Psoas muscle (tissue), 8 donors: ENCODE results near the gene MC3R. TPM values are rescaled to one million over a fixed set of nuclear protein-coding genes. Genes with fewer than 3 reads are reported as not detected.
"Not testable (repeated sequence)": the region's sequence is repeated elsewhere in the genome, so short reads cannot be mapped to it uniquely, and the experiment has no call there.

ENCODE experiments used
- ATAC-seq, 4 donors: fragments of 200-7000 bp; cut with Tn5 transposase; one replicate each; pipeline ENCODE4 v1.9.1; 2020; ENCODE audit warnings: moderate library complexity in 3 of 4, mild to moderate bottlenecking in 2 of 4
- DNase-seq, 2 donors: peaks; one replicate each; pipeline ENCODE4 v3.0.0-alpha.2; 2020
- H3K27ac ChIP-seq: fragments of 200-600 bp; one replicate; pipeline ENCODE4 v1.8.0; 2022
- H3K27me3 ChIP-seq, 3 donors: fragments of 200-600 bp in 1 of 3; one replicate each; pipeline versions ENCODE4 v1.6.1 to v1.8.0; 2013 to 2022; ENCODE audit warnings: low read length in 2 of 3, mild to moderate bottlenecking in 2 of 3, moderate library complexity in 1 of 3; ENCODE audit not compliant: insufficient read depth in 3 of 3
- H3K36me3 ChIP-seq, 2 donors: fragments of 200-600 bp in 1 of 2; one replicate each; pipeline versions ENCODE4 v1.6.1 to v1.8.0; 2013 to 2022; ENCODE audit warnings: low read depth in 1 of 2, mild to moderate bottlenecking in 1 of 2, moderate library complexity in 1 of 2; ENCODE audit not compliant: insufficient read depth in 1 of 2
- H3K4me1 ChIP-seq: fragments of 200-600 bp; one replicate; pipeline ENCODE4 v1.8.0; 2022
- H3K4me3 ChIP-seq: fragments of 200-600 bp; one replicate; pipeline ENCODE4 v1.8.0; 2022; ENCODE audit warnings: mild to moderate bottlenecking
- H3K9me3 ChIP-seq: fragments of 200-600 bp; one replicate; pipeline ENCODE4 v1.8.0; 2022
- CTCF ChIP-seq: fragments of 200-600 bp; IDR thresholded peaks from one replicate; pipeline ENCODE4 v1.8.0; 2022; ENCODE audit warnings: antibody characterized with exemption
- WGBS, 3 donors: extraction: QIAGEN DNeasy Blood & Tissue Kit; methylation state at CpG; one replicate each; pipeline versions ENCODE4 v1.1.6 to v1.1.7; 2013; 5-methylcytosine and 5-hydroxymethylcytosine counted together
- intact Hi-C, 2 donors: fragments of 100-400 bp; cut with DNase I; formaldehyde crosslinking; loops; one replicate each; pipeline versions ENCODE4 v1.11.0 to v1.14.2; 2022
- polyA plus RNA-seq, 3 donors: library from polyadenylated mRNA; stranded (reverse); fragments of 200-250 nt; gene quantifications; one replicate each; pipeline ENCODE4 v1.2.3, GENCODE V29; 2013
- total RNA-seq, 4 donors: library from RNA; stranded (reverse); fragmentation: NEBNext Ultra II Directional in 2 of 4; extraction: Animal tissue kit (Norgen Biotek cat#: 25700) in 2 of 4; gene quantifications; one replicate each; pipeline versions ENCODE4 v1.2.1 to v1.2.4, GENCODE V29; 2021 to 2023
- donor health status: healthy with polysubstance abuse.
- donor health status: DM: no; HTN: no; CAD: no; lungs with moderate emphysema.
- donor health status: Bipolar disorder and iron deficiency.
- donor health status: healthy.
- donor health status: DM: yes; HTN: yes; CAD: no.
- donor health status: DM: no; HTN: no; CAD: no.
- donor health status: DM: no; HTN: no; CAD: no.
- donor health status: DM: yes; HTN: yes; CAD: no.

Gene MC3R
- total and polyA plus RNA-seq, 7 donors, result not detected

GRCh38 chr20:56213321-56213720, 35.2 kb upstream of the MC3R start:
- DNase-seq (no peak), ATAC-seq (no peak)
- H3K36me3 ChIP-seq, result no peaks in the 10 kb centered on the region
- intact Hi-C loops, result no loop called here
- H3K27me3 ChIP-seq, result no peaks in the 10 kb centered on the region
- no peaks in the 10 kb centered on the region for H3K4me1 ChIP-seq
- no peak for TF ChIP-seq CTCF
- 78 to 88% (median 87%) methylated on average over 2 of the region's 2 CpGs for WGBS, 3 donors
- no peak overlapping the region for H3K27ac ChIP-seq
- H3K9me3 ChIP-seq, result no peaks in the 10 kb centered on the region
- H3K4me3 ChIP-seq, result no peak overlapping the region

DNA sequence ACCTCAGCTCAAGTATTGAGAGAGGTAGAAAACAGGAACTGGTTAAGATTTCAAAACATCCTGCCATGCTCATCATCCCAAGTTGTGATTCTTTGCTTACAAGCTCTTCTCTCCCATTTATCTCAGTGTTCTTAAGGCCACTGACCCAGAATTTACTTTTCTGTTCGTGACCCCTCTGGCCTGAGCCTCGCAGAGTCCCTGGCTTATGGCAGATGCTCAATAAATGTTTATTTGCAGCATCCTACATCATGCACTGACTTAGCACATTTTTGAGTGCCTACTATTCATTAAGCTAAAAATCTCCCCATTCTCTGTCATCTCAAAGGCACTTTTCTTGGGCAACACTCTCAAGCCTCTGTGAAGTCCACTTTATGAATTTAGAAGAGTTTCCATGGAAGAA, 33.4 kb upstream of the MC3R start:
- Histone ChIP-seq H3K27me3 (peaks cover 0 to under 1% (median 0%) of the 10 kb centered on the region in 3 donors), H3K4me3 (no peak overlapping the region), H3K27ac (no peak overlapping the region), H3K9me3 (peaks cover 4% of the 10 kb centered on the region), H3K4me1 (no peaks in the 10 kb centered on the region), H3K36me3 (no peaks in the 10 kb centered on the region)
- 20 to 36% (median 24%) methylated on average over 2 of the region's 2 CpGs for WGBS, 3 donors
- DNase-seq (no peak), ATAC-seq (no peak)
- TF ChIP-seq CTCF, result no peak
- intact Hi-C loops, result no loop called here

DNA sequence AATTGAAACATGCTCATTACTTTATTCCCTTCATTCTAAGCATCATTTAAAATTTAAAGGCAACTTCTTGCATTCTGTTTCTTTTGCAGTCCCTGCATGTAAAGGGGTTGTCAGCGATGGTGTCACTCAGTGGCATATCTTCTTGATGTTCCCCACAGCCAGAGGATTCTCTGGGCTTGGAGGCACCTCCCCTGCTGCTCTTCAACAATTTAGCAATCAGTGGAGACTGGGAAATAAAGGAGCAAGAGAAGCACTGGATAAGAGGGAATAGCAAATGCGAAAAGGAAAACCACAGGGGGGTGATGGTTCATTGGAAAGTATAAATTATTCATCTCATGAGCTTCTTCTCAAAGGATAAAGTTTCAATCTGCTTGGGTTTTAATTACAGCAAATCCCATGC, 30.7 kb upstream of the MC3R start:
- H3K36me3 ChIP-seq, result no peaks in the 10 kb centered on the region
- H3K9me3 ChIP-seq, result peaks cover 4% of the 10 kb centered on the region
- H3K27ac ChIP-seq, result no peak overlapping the region
- no peaks in the 10 kb centered on the region for H3K4me1 ChIP-seq
- no peak for ATAC-seq
- peaks cover 0 to 2% (median 0%) of the 10 kb centered on the region in 3 donors for H3K27me3 ChIP-seq
- intact Hi-C loops, result no loop called here
- DNase-seq, result no peak
- no peak overlapping the region for H3K4me3 ChIP-seq
- no peak for TF ChIP-seq CTCF
- WGBS, 3 donors, result 38 to 62% (median 58%) methylated on average over 2 of the region's 2 CpGs

GRCh38 chr20:56221186-56221585, 27.3 kb upstream of the MC3R start:
- H3K36me3 ChIP-seq, H3K9me3 ChIP-seq, H3K4me3 ChIP-seq, DNase-seq, H3K4me1 ChIP-seq, H3K27me3 ChIP-seq, ATAC-seq, H3K27ac ChIP-seq: not testable (repeated sequence)
- WGBS, 3 donors, result 81 to 88% (median 85%) methylated on average over 4 of the region's 4 CpGs
- intact Hi-C loops, result loop anchor here in 1 of 2 donors (10.0 kb wide), 1 partner anchor 56 kb away; no protein-coding TSS in a partner anchor

- peaks cover 4% of the 10 kb centered on the region for H3K9me3 ChIP-seq
- intact Hi-C loops, result loop anchor here in 1 of 2 donors (10.0 kb wide), 1 partner anchor 57 kb away; no protein-coding TSS in a partner anchor
- H3K27ac ChIP-seq, result no peak overlapping the region
- H3K4me3 ChIP-seq, result no peak overlapping the region
- WGBS, 3 donors, result 78 to 79% (median 79%) methylated on average over 1 of the region's 1 CpG
- TF ChIP-seq CTCF, result no peak
- no peaks in the 10 kb centered on the region for H3K4me1 ChIP-seq
- no peak for ATAC-seq
- H3K36me3 ChIP-seq, result no peaks in the 10 kb centered on the region
- H3K27me3 ChIP-seq, result peaks cover 0 to 2% (median 0%) of the 10 kb centered on the region in 3 donors
- no peak for DNase-seq
Observed at GRCh38 chr20:56222201-56222600, 26.3 kb upstream of the MC3R start.
